SJSA1 (cell line): ENCODE results near the gene STAT5B. TPM values are rescaled to one million over a fixed set of nuclear protein-coding genes. Genes with fewer than 3 reads are reported as not detected.
"Not testable (repeated sequence)": the region's sequence is repeated elsewhere in the genome, so short reads cannot be mapped to it uniquely, and the experiment has no call there.

Experiments
- DNase-seq, 2 experiments: peaks; one replicate each; pipeline ENCODE4 v3.0.0-alpha.2; 2015 to 2020; ENCODE audit warnings: low spot score in 2 of 2, low read depth in 1 of 2
- H3K27ac ChIP-seq: fragments of 250-450 bp; sonication (Bioruptor Pico); 2 replicates; pipeline ENCODE4 v1.5.1; 2020; ENCODE audit warnings: mild to moderate bottlenecking, moderate library complexity
- H3K27me3 ChIP-seq: fragments of 250-450 bp; sonication (Bioruptor Pico); replicated peaks from 2 replicates; pipeline ENCODE4 v1.5.1; 2020; ENCODE audit warnings: mild to moderate bottlenecking, moderate library complexity
- H3K36me3 ChIP-seq: fragments of 250-450 bp; sonication (Bioruptor Pico); 2 replicates; pipeline ENCODE4 v1.5.1; 2020; ENCODE audit warnings: mild to moderate bottlenecking
- H3K4me1 ChIP-seq: fragments of 250-450 bp; sonication (Bioruptor Pico); replicated peaks from 2 replicates; pipeline ENCODE4 v1.6.1; 2021; ENCODE audit warnings: mild to moderate bottlenecking
- H3K4me3 ChIP-seq: fragments of 250-450 bp; sonication (Bioruptor Pico); 2 replicates; pipeline ENCODE4 v1.5.1; 2020; ENCODE audit warnings: mild to moderate bottlenecking
- H3K9me3 ChIP-seq: fragments of 250-450 bp; sonication (Bioruptor Pico); replicated peaks from 2 replicates; pipeline ENCODE4 v1.5.1; 2020; ENCODE audit warnings: mild to moderate bottlenecking
- total RNA-seq: library from RNA; depleted of rRNA; stranded (reverse); fragments of >200 nt; shearing (Covaris generic); gene quantifications from 2 replicates; pipeline ENCODE4 v1.2.3, GENCODE V29; 2014

Gene STAT5B
- total RNA-seq, 1 experiment from 2014 or later = 36.0 TPM

DNA sequence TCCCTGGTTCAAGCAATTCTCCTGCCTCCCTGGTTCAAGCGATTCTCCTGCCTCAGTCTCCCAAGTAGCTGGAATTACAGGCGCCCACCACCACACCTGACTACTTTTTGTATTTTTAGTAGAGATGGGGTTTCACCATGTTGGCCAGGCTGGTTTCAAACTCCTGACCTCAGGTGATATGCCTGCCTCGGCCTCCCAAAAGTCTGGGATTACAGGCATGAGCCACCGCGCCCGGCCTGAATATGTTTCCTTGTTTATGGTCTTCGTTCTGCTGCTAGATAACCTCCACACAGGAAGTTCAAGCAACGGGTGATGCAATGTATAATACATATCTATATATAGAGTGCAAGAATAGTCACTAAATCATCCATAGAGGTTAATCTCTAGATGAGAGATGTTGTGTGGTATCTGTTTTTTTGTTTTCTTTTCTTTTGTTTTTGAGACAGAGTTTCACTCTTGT, 70.0 kb downstream of the STAT5B start:
- peaks cover 40% of the 10 kb centered on the region for H3K36me3 ChIP-seq

DNA sequence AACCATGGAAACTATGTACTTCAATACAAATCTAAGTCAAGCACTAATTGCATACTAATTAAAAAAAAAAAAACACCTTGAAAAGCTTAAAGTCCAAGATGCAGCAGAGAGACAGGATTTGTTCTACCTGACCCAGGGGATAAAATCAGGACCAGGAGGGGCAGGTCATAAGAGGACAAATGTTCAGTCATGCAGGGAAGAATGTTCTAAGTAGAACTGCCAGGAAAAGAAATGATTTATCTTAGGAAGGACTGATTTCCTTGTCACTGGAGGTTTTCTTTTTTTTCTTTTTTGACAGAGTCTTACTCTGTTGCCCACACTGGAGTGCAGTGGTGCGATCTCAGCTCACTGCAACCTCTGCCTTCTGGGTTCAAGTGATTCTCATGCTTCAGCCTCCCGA, 72.8 kb downstream of the STAT5B start:
- H3K27me3 ChIP-seq = no peaks in the 10 kb centered on the region
- DNase-seq = no peak
- H3K4me3 ChIP-seq = no peak overlapping the region
- peaks cover 8% of the 10 kb centered on the region for H3K4me1 ChIP-seq
- peaks cover 24% of the 10 kb centered on the region for H3K36me3 ChIP-seq
- no peaks in the 10 kb centered on the region for H3K9me3 ChIP-seq
- no peak overlapping the region for H3K27ac ChIP-seq

More for the DNA sequence above, 70.0 kb downstream of the STAT5B start:
- peak overlapping the region; percentile 8; the same call in 1 of the 2 replicates for H3K27ac ChIP-seq
- H3K4me1 ChIP-seq, H3K4me3 ChIP-seq, H3K27me3 ChIP-seq, H3K9me3 ChIP-seq, DNase-seq: not testable (repeated sequence)

DNA sequence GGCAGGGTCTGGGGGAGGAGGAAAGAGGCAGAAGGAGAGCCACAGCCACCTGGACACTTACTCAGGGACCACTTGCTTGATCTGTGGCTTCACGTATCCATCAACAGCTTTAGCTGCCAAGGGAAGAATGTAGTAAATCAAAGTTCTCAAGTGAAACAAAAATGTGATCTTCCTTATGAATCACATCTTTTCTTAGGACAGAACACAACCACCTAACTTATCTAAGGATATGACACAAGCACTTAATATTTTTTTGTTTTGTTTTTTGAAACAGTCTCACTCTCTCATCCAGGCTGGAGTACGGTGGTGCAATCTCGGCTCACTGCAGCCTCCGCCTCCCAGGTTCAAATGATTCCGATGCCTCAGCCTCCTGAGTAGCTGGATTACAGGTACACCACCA, 73.5 kb downstream of the STAT5B start:
- Histone ChIP-seq H3K36me3 (peaks cover 21% of the 10 kb centered on the region), H3K27me3 (no peaks in the 10 kb centered on the region), H3K4me1 (peaks cover 8% of the 10 kb centered on the region), H3K4me3 (no peak overlapping the region), H3K9me3 (no peaks in the 10 kb centered on the region), H3K27ac (no peak overlapping the region)
- DNase-seq = no peak

GRCh38 chr17:42202159-42202558, 74.0 kb downstream of the STAT5B start:
- no peaks in the 10 kb centered on the region for H3K27me3 ChIP-seq
- H3K27ac ChIP-seq = no peak overlapping the region
- no peaks in the 10 kb centered on the region for H3K9me3 ChIP-seq

GRCh38 chr17:42201458-42201772, 74.8 kb downstream of the STAT5B start:
- Histone ChIP-seq H3K4me3 (no peak overlapping the region), H3K9me3 (no peaks in the 10 kb centered on the region), H3K4me1 (peaks cover 15% of the 10 kb centered on the region), H3K27me3 (no peaks in the 10 kb centered on the region), H3K36me3 (peaks cover 9% of the 10 kb centered on the region), H3K27ac (no peak overlapping the region)
- no peak for DNase-seq

More at GRCh38 chr17:42202159-42202558, 74.0 kb downstream of the STAT5B start:
- no peak overlapping the region for H3K4me3 ChIP-seq
- H3K4me1 ChIP-seq = peaks cover 14% of the 10 kb centered on the region
- peaks cover 16% of the 10 kb centered on the region for H3K36me3 ChIP-seq
- no peak for DNase-seq

DNA sequence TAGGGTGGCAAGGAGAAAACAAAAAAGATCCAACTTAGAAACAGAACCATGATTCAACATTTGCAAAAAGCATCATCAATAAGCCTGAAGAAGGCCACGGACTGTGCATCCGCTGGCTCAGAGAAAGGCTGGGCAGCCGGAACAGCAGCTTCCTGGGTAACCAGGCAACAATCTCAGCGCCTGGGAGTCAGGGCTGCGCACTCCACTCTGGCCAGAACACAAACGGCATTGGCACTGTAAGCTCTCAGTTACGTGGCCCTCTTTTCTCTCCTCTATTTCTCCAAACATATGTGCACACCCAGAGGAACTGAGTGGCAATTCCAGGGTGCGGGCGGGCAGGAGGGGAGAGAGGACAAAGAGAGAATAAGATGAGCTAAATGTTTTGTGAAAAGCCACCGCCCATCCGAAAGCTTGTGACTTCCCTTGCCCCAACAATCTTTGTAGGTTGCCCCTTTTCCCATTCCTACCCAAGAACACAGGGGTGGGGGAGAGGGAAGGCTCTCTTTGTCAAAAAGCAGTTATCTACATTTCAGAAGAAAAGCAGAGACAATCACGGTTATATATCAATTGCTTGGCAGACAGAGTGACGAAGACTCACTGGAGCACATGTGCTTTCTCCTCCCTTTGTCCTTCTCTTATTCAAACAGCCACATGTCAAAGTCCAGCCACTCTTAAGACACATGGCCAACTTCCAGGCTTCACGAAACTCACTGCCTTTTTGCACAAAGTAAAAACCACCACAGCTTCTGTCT, 75.3 kb downstream of the STAT5B start:
- no peak for DNase-seq
- no peaks in the 10 kb centered on the region for H3K27me3 ChIP-seq
- no peak overlapping the region for H3K4me3 ChIP-seq

DNA sequence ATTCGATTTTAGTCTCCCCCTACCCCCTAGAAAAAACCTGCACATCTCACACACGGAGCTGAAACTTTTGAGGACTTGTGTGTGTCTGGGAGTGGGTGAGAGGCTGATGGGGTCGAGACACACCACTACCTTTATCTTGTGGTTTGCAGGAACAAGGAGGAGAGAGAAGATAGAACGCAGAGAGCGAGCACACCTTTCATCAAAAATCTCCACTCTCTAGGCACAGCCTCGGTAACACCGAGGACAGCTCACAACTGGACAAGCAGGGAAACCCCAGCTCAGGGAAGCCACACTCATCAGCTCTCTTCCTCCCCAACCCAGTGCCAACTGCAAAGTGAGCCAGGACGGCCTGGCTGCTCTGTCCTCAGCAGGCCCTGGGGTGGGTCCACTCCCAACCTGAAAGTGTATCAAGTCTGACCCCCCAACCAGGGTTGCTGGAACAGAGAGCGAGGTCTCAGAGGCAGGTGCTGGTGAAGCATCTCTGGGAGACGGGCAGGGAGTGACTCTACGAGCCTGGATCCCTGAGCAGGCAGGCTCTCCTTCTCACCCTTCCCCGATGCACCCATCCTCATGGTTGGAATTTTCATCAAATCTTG, 76.7 kb downstream of the STAT5B start:
- H3K27ac ChIP-seq = no peak overlapping the region
- no peaks in the 10 kb centered on the region for H3K27me3 ChIP-seq
- H3K4me1 ChIP-seq = peaks cover 12% of the 10 kb centered on the region
- peaks cover 4% of the 10 kb centered on the region; the same call in 1 of the 2 replicates for H3K36me3 ChIP-seq
- no peak overlapping the region for H3K4me3 ChIP-seq
- 0 out of 2 replicates have a peak, but pooled peaks cover 2% of the 10 kb centered on the region for H3K9me3 ChIP-seq
- DNase-seq = no peak

More for the DNA sequence above, 75.3 kb downstream of the STAT5B start:
- H3K4me1 ChIP-seq = peaks cover 10% of the 10 kb centered on the region
- no peak overlapping the region for H3K27ac ChIP-seq
- H3K9me3 ChIP-seq = no peaks in the 10 kb centered on the region
- peaks cover 4% of the 10 kb centered on the region; the same call in 1 of the 2 replicates for H3K36me3 ChIP-seq

- 0 out of 2 replicates have a peak, but pooled peaks cover 3% of the 10 kb centered on the region for H3K9me3 ChIP-seq
- no peaks in the 10 kb centered on the region for H3K27me3 ChIP-seq
- no peak for DNase-seq
- no peak overlapping the region for H3K4me3 ChIP-seq
- no peaks in the 10 kb centered on the region; the same call in 1 of the 2 replicates for H3K36me3 ChIP-seq
- peaks cover 18% of the 10 kb centered on the region for H3K4me1 ChIP-seq
- no peak overlapping the region for H3K27ac ChIP-seq
These were observed 77.3 kb downstream of the STAT5B start for GRCh38 chr17:42198897-42199296.

DNA sequence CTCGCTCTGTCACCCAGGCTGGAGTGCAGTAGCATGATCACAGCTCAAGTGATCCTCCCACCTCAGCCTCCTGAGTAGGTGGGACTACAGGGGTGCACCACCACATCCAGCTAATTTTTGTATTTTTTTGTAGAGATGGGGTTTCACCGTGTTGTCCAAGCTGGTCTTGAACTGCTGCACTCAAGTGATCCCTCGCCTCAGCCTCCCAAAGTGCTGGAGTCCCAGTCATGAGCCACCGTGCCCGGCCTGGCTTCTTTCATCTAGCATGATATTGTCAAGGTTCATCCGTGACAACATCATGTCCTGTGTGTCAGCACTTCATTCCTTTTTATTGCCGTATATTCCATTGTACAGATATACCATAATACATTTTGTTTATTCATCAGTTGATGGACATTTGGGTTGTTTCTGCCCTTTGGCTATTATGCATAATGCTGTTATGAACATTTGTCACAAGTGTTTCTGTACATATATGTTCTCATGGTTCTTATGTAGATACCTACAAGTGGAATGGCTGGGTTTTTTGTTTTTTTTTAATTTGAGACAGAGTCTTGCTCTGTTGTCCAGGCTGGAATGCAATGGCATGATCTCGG, 78.5 kb downstream of the STAT5B start:
- DNase-seq = no peak
- no peaks in the 10 kb centered on the region for H3K27me3 ChIP-seq
- no peak overlapping the region for H3K4me3 ChIP-seq
- H3K4me1 ChIP-seq = peaks cover 23% of the 10 kb centered on the region
- no peak overlapping the region for H3K27ac ChIP-seq
- H3K9me3 ChIP-seq = 0 out of 2 replicates have a peak, but pooled peaks cover 3% of the 10 kb centered on the region
- no peaks in the 10 kb centered on the region; the same call in 1 of the 2 replicates for H3K36me3 ChIP-seq

DNA sequence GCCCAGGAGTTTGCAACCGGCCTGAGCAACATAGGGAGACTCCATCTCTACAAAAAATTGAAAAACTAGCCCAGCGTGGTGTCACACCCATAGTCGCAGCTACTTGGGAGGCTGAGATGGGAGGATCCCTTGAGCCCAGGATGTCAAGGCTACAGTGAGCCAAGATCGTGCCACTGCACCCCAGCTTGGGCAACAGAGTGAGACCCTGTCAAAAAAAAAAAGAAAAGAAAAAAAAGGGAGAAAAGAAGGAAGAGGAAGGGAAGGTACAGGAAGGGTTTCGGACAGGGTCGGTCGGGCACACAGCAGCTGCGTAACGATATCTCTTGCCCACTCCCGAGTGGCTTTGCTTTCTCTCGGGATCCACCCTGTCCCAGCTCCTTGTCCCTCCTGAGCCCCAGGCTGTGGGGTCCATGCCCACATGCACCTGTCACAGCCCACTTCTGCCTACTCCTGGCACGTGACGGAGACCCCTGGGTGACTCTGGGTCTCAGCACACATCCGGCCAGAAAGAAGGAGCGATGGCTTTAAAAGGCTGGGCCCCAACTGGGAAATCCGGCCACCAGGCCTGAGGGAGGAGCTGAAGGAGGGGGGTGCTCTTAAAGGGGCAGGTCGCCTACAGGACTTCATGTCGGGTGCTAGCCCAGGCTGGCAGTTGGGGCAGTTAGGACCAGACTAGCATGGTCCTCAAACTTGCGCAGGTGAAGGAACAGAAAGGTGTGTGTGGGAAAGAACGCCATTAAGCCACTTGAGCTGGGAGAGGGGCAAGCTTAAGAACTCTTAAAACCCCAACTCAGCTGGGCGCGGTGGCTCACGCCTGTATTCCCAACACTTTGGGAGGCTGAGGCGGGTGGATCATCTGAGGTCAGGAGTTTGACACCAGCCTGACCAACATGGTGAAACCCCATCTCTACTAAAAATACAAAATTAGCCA, 82.0 kb downstream of the STAT5B start, which contains the start of gene GHDC:
Gene GHDC, minus strand, starts transcription at position 526 of the 931 bp plus-strand sequence. CDS start 913 bp downstream, outside the sequence.
- Histone ChIP-seq H3K4me1 (peaks cover 23% of the 10 kb centered on the region), H3K4me3 (peak within 1 kb of the TSS; percentile 59), H3K27ac (peak within 1 kb of the TSS; percentile 58), H3K9me3 (0 out of 2 replicates have a peak, but pooled peaks cover 3% of the 10 kb centered on the region), H3K27me3 (no peaks in the 10 kb centered on the region), H3K36me3 (no peaks in the 10 kb centered on the region)
- peak; percentile 67 to 76 for DNase-seq

GRCh38 chr17:42193216-42193968, 82.8 kb downstream of the STAT5B start:
- Histone ChIP-seq H3K4me1 (peaks cover 23% of the 10 kb centered on the region), H3K9me3 (0 out of 2 replicates have a peak, but pooled peaks cover 3% of the 10 kb centered on the region), H3K27ac (no peak overlapping the region), H3K4me3 (peak overlapping the region; percentile 59), H3K27me3 (no peaks in the 10 kb centered on the region), H3K36me3 (no peaks in the 10 kb centered on the region)
- no peak for DNase-seq

GRCh38 chr17:42192189-42193126, 83.7 kb downstream of the STAT5B start:
- no peaks in the 10 kb centered on the region for H3K27me3 ChIP-seq
- H3K36me3 ChIP-seq = no peaks in the 10 kb centered on the region
- H3K4me1 ChIP-seq = peaks cover 25% of the 10 kb centered on the region
- H3K9me3 ChIP-seq = 0 out of 2 replicates have a peak, but pooled peaks cover 3% of the 10 kb centered on the region
- DNase-seq = no peak
- no peak overlapping the region for H3K4me3 ChIP-seq
- no peak overlapping the region for H3K27ac ChIP-seq
